Stimulated activated CD8-positive, alpha-beta memory T cell treated with anti-CD3 and anti-CD28 coated beads, Interleukin-7, amount 100 ng/mL, for 4 hours (primary cell): Measurements from ENCODE around the gene KLF7.

Experiments used
- DNase-seq, 2 donors: peaks; one replicate each; pipeline ENCODE4 v3.0.0-alpha.2; 2020; ENCODE audit warnings: low read depth in 2 of 2

Gene KLF7

GRCh38 chr2:207126724-207127308 is 38.9 kb downstream of the KLF7 start:
- no peak for DNase-seq

GRCh38 chr2:207123776-207124391 is 41.9 kb downstream of the KLF7 start:
- no peak for DNase-seq

- DNase-seq: peak; percentile 52 to 68
These were observed 42.4 kb downstream of the KLF7 start for GRCh38 chr2:207123335-207123744.

- DNase-seq: no peak
These were observed 43.0 kb downstream of the KLF7 start for GRCh38 chr2:207122651-207123334.

- no peak for DNase-seq
These were observed 44.0 kb downstream of the KLF7 start for GRCh38 chr2:207121784-207122183.

- no peak for DNase-seq
These were observed 46.7 kb downstream of the KLF7 start for GRCh38 chr2:207119048-207119447.

GRCh38 chr2:207117668-207118067 is 48.1 kb downstream of the KLF7 start:
- DNase-seq: no peak

GRCh38 chr2:207115715-207116364 is 49.9 kb downstream of the KLF7 start:
- DNase-seq: no peak

- no peak for DNase-seq
These were observed 52.3 kb downstream of the KLF7 start for GRCh38 chr2:207113414-207113813.

GRCh38 chr2:207112785-207113184 is 53.0 kb downstream of the KLF7 start:
- DNase-seq: no peak

GRCh38 chr2:207112383-207112782 is 53.4 kb downstream of the KLF7 start:
- no peak for DNase-seq

GRCh38 chr2:207111757-207112156 is 54.0 kb downstream of the KLF7 start:
- no peak for DNase-seq

- DNase-seq: no peak
These were observed 55.0 kb downstream of the KLF7 start for GRCh38 chr2:207110715-207111114.

- no peak for DNase-seq
These were observed 55.4 kb downstream of the KLF7 start for GRCh38 chr2:207110310-207110709.

- DNase-seq: no peak
These were observed 56.0 kb downstream of the KLF7 start for GRCh38 chr2:207109768-207110167.

- no peak for DNase-seq
These were observed 57.3 kb downstream of the KLF7 start for GRCh38 chr2:207108440-207108839.

GRCh38 chr2:207107551-207107950 is 58.2 kb downstream of the KLF7 start:
- no peak for DNase-seq

GRCh38 chr2:207107131-207107530 is 58.6 kb downstream of the KLF7 start:
- no peak for DNase-seq

- DNase-seq: no peak
These were observed 62.6 kb downstream of the KLF7 start for GRCh38 chr2:207103132-207103531.

- DNase-seq: no peak
These were observed 63.8 kb downstream of the KLF7 start for GRCh38 chr2:207101984-207102383.

GRCh38 chr2:207097278-207097677 is 68.5 kb downstream of the KLF7 start:
- no peak for DNase-seq

GRCh38 chr2:207095963-207096362 is 69.8 kb downstream of the KLF7 start:
- no peak for DNase-seq

GRCh38 chr2:207093234-207093633 is 72.5 kb downstream of the KLF7 start:
- no peak for DNase-seq
